ENCODE results near the gene HLF.
A peak's percentile ranks its signal among the peaks of the same experiment; 100 is the strongest.

DNA sequence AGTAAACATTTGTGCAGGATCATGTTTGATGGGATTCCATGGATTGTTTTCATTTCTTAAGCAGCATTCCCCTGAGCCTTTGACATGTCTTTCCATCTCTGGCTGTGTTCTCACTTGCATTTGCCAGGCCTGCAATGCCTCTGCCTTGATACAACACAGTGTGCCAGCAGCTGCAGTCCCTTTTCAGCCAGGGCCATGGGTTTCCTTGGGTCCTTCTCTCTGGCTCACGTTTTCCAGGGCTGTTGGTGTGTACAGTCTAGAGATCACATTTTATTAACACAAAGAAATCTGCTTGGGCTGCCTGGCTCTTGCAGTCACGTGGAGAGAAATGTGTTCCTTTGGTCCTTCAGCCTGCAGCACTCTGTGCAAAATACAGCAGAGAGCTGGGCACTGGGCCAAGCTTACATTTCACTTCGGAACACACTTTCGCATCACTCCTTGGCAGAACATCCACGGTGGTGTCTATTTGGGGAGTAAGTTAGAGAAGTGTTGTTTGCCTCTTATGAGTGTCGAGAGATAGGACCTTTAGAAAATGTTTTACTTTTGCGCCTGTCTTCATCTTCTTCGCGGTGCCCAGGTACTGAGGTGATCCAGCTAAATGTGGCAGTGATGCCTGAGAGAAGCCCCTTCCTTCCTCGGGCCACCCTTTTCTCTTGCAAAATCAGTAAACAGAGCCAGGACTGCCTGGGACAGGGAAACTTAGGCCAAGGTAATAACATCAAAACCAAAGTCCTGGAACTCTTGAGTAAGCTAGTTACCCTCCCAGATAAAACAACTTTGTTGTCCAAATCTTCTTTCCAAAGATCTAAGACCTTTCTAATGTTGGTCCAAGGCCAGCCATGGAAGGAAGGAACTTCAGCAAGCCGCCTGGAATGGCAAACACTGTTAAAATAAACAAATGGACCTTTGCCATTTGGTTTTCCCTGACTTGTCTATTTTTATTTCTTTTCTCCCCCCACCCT, 20.9 kb downstream of the HLF start:
- TF ChIP-seq, protein P1, sequence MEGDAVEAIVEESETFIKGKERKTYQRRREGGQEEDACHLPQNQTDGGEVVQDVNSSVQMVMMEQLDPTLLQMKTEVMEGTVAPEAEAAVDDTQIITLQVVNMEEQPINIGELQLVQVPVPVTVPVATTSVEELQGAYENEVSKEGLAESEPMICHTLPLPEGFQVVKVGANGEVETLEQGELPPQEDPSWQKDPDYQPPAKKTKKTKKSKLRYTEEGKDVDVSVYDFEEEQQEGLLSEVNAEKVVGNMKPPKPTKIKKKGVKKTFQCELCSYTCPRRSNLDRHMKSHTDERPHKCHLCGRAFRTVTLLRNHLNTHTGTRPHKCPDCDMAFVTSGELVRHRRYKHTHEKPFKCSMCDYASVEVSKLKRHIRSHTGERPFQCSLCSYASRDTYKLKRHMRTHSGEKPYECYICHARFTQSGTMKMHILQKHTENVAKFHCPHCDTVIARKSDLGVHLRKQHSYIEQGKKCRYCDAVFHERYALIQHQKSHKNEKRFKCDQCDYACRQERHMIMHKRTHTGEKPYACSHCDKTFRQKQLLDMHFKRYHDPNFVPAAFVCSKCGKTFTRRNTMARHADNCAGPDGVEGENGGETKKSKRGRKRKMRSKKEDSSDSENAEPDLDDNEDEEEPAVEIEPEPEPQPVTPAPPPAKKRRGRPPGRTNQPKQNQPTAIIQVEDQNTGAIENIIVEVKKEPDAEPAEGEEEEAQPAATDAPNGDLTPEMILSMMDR (IDR thresholded peaks at IDR 0.05), result no peak
- peak; percentile 37 to 76 for TF ChIP-seq POLR2AphosphoS5 (IDR thresholded peaks at IDR 0.05; ENCODE audit: insufficient read depth in 1 of 2, low read depth in 1 of 2)
- no peak for TF ChIP-seq POLR2A (IDR thresholded peaks at IDR 0.05)

All from vagina (tissue), 2 donors.